Neural progenitor cell (in vitro differentiated cells): Measurements from ENCODE around the gene LYRM2. TPM values are rescaled to one million over a fixed set of nuclear protein-coding genes. Genes with fewer than 3 reads are reported as not detected.

Source experiments
- DNase-seq: peaks from one replicate; pipeline ENCODE4 v3.0.0-alpha.2; 2016; ENCODE audit warnings: low spot score
- H2AFZ ChIP-seq: fragments of 200-600 bp; sonication (generic); replicated peaks from 2 replicates; pipeline ENCODE4 v1.6.1; 2016; ENCODE audit warnings: antibody characterized with exemption
- H3F3A ChIP-seq: fragments of 200-600 bp; sonication (generic); 2 replicates; pipeline ENCODE4 v1.6.1; 2016; ENCODE audit warnings: antibody characterized with exemption, low read depth
- H3K27ac ChIP-seq: fragments of 200-600 bp; sonication (generic); 2 replicates; pipeline ENCODE4 v1.5.1; 2016; ENCODE audit warnings: mild to moderate bottlenecking
- H3K27me3 ChIP-seq: fragments of 200-600 bp; sonication (generic); 2 replicates; pipeline ENCODE4 v1.6.1; 2016; ENCODE audit warnings: mild to moderate bottlenecking, moderate library complexity
- H3K36me3 ChIP-seq: fragments of 200-600 bp; sonication (generic); 2 replicates; pipeline ENCODE4 v1.5.1; 2016
- H3K4me1 ChIP-seq: fragments of 200-600 bp; sonication (generic); 2 replicates; pipeline ENCODE4 v1.6.1; 2016; ENCODE audit warnings: mixed run types
- H3K4me2 ChIP-seq: fragments of 200-600 bp; sonication (generic); 2 replicates; pipeline ENCODE4 v1.6.1; 2016
- H3K4me3 ChIP-seq: fragments of 200-600 bp; sonication (generic); 2 replicates; pipeline ENCODE4 v1.5.1; 2016
- H3K79me2 ChIP-seq: fragments of 200-600 bp; sonication (generic); 2 replicates; pipeline ENCODE4 v1.6.1; 2016; ENCODE audit warnings: low read depth
- H3K9ac ChIP-seq: fragments of 200-600 bp; sonication (generic); 2 replicates; pipeline ENCODE4 v1.6.1; 2016
- H3K9me3 ChIP-seq: fragments of 200-600 bp; sonication (generic); 2 replicates; pipeline ENCODE4 v1.5.1; 2016; ENCODE audit warnings: low read depth
- H4K20me1 ChIP-seq: fragments of 200-600 bp; sonication (generic); 2 replicates; pipeline ENCODE4 v1.6.1; 2016; ENCODE audit warnings: low read depth
- H3K27ac Mint-ChIP-seq: 3 replicates; pipeline ENCODE4 v1.8.0; 2021; ENCODE audit warnings: mixed read lengths
- H3K27me3 Mint-ChIP-seq: 2 replicates; pipeline ENCODE4 v1.8.0; 2022; ENCODE audit warnings: low read depth, mild to moderate bottlenecking, inconsistent platforms, moderate library complexity, mixed read lengths; ENCODE audit not compliant: insufficient read depth
- H3K36me3 Mint-ChIP-seq: 3 replicates; pipeline ENCODE4 v1.8.0; 2021; ENCODE audit warnings: mixed read lengths
- H3K4me1 Mint-ChIP-seq: 3 replicates; pipeline ENCODE4 v1.8.0; 2021; ENCODE audit warnings: mixed read lengths
- H3K4me3 Mint-ChIP-seq: 3 replicates; pipeline ENCODE4 v1.8.0; 2021; ENCODE audit warnings: mild to moderate bottlenecking, moderate library complexity, mixed read lengths
- H3K9me3 Mint-ChIP-seq: 3 replicates; pipeline ENCODE4 v1.8.0; 2020; ENCODE audit warnings: mixed read lengths
- EZH2 ChIP-seq: fragments of 200-600 bp; sonication (generic); IDR thresholded peaks from 2 replicates; pipeline ENCODE4 v1.6.1; 2017; ENCODE audit warnings: antibody characterized with exemption, mild to moderate bottlenecking, moderate library complexity
- EZH2phosphoT487 ChIP-seq: fragments of 200-600 bp; sonication (generic); IDR thresholded peaks from 2 replicates; pipeline ENCODE4 v1.6.1; 2017; ENCODE audit warnings: antibody characterized with exemption
- total RNA-seq: library from RNA; depleted of rRNA; stranded (reverse); fragments of >200 nt; gene quantifications from 2 replicates; pipeline ENCODE4 v1.2.3, GENCODE V29; 2015; ENCODE audit warnings: low replicate concordance
- TF ChIP-seq, protein P1 (sequence below): fragments of 200-600 bp; sonication (generic); IDR thresholded peaks from 2 replicates; pipeline ENCODE4 v1.5.1; 2017; ENCODE audit warnings: antibody characterized with exemption, mild to moderate bottlenecking

The LYRM2 gene
- total RNA-seq, 1 donor from 2014 or later = 37.1 TPM

DNA sequence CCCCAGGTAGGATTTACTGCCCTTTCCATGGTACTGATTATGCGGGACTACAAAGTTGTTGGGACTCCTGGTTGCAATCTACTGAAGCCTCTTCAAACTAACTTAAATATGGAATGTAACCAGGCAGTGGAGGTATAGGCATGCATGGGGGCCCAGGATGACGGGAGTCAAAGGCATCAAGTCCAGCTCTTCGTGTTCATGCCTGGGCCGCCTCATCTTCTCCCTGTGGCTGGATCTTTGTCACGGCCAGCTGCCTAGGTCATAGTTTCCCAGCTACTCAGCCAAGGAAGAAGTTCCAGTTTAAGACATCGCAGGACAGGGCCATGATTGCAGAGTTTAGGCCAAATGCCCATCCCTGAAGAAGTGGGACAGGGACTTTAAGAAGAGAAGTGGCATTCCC is 20.5 kb downstream of the LYRM2 start:
- Histone ChIP-seq H3K79me2 (no peaks in the 10 kb centered on the region), H4K20me1 (no peaks in the 10 kb centered on the region), H3K27ac (no peak overlapping the region), H3K27me3 (no peaks in the 10 kb centered on the region), H3K36me3 (no peaks in the 10 kb centered on the region), H3F3A (no peaks in the 10 kb centered on the region), H3K4me2 (no peak overlapping the region), H3K4me3 (no peak overlapping the region), H2AFZ (no peak overlapping the region), H3K9me3 (no peaks in the 10 kb centered on the region), H3K9ac (no peak overlapping the region), H3K4me1 (peaks cover 3% of the 10 kb centered on the region)
- TF ChIP-seq EZH2phosphoT487 (no peak), EZH2 (no peak)
- TF ChIP-seq, protein P1, sequence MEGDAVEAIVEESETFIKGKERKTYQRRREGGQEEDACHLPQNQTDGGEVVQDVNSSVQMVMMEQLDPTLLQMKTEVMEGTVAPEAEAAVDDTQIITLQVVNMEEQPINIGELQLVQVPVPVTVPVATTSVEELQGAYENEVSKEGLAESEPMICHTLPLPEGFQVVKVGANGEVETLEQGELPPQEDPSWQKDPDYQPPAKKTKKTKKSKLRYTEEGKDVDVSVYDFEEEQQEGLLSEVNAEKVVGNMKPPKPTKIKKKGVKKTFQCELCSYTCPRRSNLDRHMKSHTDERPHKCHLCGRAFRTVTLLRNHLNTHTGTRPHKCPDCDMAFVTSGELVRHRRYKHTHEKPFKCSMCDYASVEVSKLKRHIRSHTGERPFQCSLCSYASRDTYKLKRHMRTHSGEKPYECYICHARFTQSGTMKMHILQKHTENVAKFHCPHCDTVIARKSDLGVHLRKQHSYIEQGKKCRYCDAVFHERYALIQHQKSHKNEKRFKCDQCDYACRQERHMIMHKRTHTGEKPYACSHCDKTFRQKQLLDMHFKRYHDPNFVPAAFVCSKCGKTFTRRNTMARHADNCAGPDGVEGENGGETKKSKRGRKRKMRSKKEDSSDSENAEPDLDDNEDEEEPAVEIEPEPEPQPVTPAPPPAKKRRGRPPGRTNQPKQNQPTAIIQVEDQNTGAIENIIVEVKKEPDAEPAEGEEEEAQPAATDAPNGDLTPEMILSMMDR = no peak
- Mint-ChIP-seq H3K9me3 (no peaks in the 10 kb centered on the region), H3K36me3 (peaks cover 15% of the 10 kb centered on the region), H3K4me3 (no peak overlapping the region), H3K27me3 (peaks cover 6% of the 10 kb centered on the region), H3K27ac (no peak overlapping the region), H3K4me1 (peaks cover 7% of the 10 kb centered on the region)
- DNase-seq = no peak

DNA sequence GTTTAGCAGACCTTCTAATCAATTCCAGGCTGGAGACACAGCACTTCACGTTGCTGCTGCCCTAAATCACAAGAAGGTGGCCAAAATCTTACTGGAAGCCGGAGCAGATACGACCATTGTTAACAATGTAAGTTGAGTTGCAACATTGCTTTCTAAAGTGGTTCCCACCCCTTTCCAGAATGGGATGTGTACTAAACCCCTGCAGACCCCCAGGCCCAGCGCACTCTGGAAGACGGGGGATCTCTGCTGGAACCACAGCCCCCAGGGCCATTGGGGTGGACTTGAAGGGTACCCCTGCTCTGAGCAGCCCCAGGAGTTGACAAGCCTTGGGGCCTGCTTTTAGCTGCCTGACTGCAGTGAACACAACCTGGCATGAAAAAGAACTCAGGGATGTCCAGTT is 22.0 kb downstream of the LYRM2 start:
- Mint-ChIP-seq H3K27me3 (peaks cover 5% of the 10 kb centered on the region), H3K36me3 (peaks cover 17% of the 10 kb centered on the region), H3K4me3 (no peak overlapping the region), H3K9me3 (no peaks in the 10 kb centered on the region), H3K27ac (no peak overlapping the region), H3K4me1 (peaks cover 13% of the 10 kb centered on the region)
- Histone ChIP-seq H4K20me1 (no peaks in the 10 kb centered on the region), H3K79me2 (no peaks in the 10 kb centered on the region), H3K9me3 (no peaks in the 10 kb centered on the region), H3K4me1 (peaks cover 12% of the 10 kb centered on the region), H3K4me3 (no peak overlapping the region), H3K36me3 (no peaks in the 10 kb centered on the region), H3K9ac (no peak overlapping the region), H2AFZ (no peak overlapping the region), H3F3A (no peaks in the 10 kb centered on the region), H3K27me3 (no peaks in the 10 kb centered on the region), H3K4me2 (no peak overlapping the region), H3K27ac (no peak overlapping the region)
- TF ChIP-seq EZH2phosphoT487 = no peak
- no peak for TF ChIP-seq EZH2
- TF ChIP-seq, protein P1 = no peak
- no peak for DNase-seq

DNA sequence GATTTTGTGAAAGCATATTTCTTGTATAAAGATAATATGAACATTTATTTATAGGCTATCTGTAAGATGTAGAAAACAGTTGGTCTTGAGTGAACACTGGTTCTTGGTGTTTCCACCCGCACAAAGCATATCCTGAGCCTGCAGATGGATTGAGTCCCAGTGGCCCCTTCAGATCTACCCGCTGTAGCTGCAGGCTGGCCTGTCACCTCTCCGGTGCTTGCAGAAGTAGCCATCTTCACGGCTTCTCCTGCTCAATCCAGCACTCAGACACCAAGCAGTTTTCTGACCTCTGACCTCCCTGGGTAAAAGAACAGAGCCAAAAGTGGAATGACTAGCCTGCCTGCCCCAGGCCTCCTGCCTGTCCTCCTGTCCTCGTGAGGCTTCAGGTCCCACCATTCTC is 22.7 kb downstream of the LYRM2 start:
- H3K4me1 Mint-ChIP-seq = peaks cover 13% of the 10 kb centered on the region
- no peaks in the 10 kb centered on the region for H3K27me3 ChIP-seq
- H3K27ac ChIP-seq = no peak overlapping the region
- no peak overlapping the region for H3K9ac ChIP-seq
- H3K79me2 ChIP-seq = no peaks in the 10 kb centered on the region
- H3K9me3 Mint-ChIP-seq = no peaks in the 10 kb centered on the region
- peaks cover 12% of the 10 kb centered on the region for H3K36me3 Mint-ChIP-seq
- no peak overlapping the region for H3K4me3 ChIP-seq
- no peaks in the 10 kb centered on the region for H4K20me1 ChIP-seq
- no peak overlapping the region for H3K27ac Mint-ChIP-seq
- H3K4me3 Mint-ChIP-seq = no peak overlapping the region
- TF ChIP-seq EZH2phosphoT487 = no peak
- TF ChIP-seq, protein P1 = no peak
- no peak for TF ChIP-seq EZH2
- H3K36me3 ChIP-seq = no peaks in the 10 kb centered on the region
- H2AFZ ChIP-seq = no peak overlapping the region
- no peak for DNase-seq
- peaks cover 12% of the 10 kb centered on the region for H3K4me1 ChIP-seq
- no peak overlapping the region for H3K4me2 ChIP-seq
- H3K9me3 ChIP-seq = no peaks in the 10 kb centered on the region
- H3K27me3 Mint-ChIP-seq = peaks cover 5% of the 10 kb centered on the region
- no peaks in the 10 kb centered on the region for H3F3A ChIP-seq
